GM10266 (cell line): ENCODE data around the gene ZNF516.

ENCODE experiments used
- DNase-seq: peaks from one replicate; pipeline ENCODE4 v3.0.0; 2012; ENCODE audit errors: extremely low spot score
- TF ChIP-seq, protein P1 (sequence below): IDR thresholded peaks from 2 replicates; pipeline ENCODE4 v1.5.1; 2012; ENCODE audit warnings: mild to moderate bottlenecking, low read depth; ENCODE audit not compliant: control insufficient read depth, insufficient read depth; ENCODE audit errors: missing control alignments

Gene ZNF516

DNA sequence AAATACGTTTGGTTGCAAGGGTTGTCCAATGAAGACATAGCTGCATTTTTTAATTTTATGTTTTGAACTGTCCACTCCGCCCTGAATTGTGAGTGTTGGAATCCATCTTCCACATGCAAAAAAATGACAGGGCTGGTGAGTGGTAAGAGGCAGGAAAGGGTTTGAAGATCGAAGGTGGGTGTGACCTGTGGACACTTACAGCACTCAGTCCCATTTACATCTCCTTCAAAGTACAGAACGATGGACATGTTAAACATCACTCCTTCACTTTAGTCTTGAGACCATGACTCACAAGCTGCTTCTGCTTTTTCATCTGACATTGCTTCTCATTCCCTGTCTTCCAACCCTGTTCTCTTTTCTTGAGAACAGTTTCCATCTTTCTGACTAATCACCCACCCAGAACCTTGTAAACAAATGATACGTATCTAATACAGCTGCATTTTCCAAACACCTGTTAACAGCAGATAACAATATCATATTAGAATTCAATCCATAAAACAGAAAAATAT, 179.3 kb downstream of the ZNF516 start:
- no peak for DNase-seq
- TF ChIP-seq, protein P1, sequence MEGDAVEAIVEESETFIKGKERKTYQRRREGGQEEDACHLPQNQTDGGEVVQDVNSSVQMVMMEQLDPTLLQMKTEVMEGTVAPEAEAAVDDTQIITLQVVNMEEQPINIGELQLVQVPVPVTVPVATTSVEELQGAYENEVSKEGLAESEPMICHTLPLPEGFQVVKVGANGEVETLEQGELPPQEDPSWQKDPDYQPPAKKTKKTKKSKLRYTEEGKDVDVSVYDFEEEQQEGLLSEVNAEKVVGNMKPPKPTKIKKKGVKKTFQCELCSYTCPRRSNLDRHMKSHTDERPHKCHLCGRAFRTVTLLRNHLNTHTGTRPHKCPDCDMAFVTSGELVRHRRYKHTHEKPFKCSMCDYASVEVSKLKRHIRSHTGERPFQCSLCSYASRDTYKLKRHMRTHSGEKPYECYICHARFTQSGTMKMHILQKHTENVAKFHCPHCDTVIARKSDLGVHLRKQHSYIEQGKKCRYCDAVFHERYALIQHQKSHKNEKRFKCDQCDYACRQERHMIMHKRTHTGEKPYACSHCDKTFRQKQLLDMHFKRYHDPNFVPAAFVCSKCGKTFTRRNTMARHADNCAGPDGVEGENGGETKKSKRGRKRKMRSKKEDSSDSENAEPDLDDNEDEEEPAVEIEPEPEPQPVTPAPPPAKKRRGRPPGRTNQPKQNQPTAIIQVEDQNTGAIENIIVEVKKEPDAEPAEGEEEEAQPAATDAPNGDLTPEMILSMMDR: no peak

DNA sequence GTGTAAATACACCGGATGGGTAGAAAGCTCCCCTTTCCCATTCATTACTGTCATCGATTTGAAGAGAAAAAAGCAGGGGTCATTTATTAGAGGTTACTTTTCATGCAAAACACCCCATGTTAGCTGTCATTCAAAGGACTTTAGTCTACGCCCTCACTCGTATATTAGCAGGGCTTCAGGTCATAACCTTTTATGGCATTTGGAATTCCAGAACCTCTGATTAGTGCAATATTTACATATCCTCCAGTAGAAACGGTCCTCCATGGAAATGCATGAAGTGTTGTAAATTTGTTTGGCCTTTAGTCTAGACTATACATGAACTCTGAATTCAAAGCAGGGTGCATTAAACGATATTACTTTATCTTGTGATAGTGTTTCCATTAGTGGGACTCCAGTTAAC, 180.5 kb downstream of the ZNF516 start:
- TF ChIP-seq, protein P1: no peak
- DNase-seq: no peak

DNA sequence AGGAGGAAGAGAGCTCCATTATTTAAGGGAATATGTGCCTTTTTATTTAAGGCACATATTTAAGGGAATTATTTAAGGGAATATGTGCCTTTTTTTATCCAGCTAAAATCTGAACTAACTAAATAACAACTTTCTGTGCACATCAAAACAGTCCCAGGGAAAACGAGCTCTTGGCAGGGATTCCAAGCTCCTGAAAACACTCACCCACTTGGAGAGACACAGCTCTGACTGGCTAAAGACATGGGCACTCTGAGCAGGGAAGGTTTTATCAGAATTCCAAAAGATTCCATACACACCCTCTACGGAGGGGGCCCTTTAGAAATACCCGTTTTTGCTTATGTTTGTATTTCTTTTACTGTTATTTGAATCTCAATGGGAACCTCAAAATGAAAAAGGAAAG, 181.0 kb downstream of the ZNF516 start:
- no peak for DNase-seq
- TF ChIP-seq, protein P1: no peak
